HG02870 (cell line): Measurements from ENCODE around the gene AKT1.

Experiments used
- ATAC-seq: cut with Tn5 transposase; IDR thresholded peaks from one replicate; pipeline ENCODE4 v1.9.1; 2021; ENCODE audit warnings: mild to moderate bottlenecking, moderate library complexity; ENCODE audit not compliant: unreplicated experiment

AKT1 gene

GRCh38 chr14:104773505-104774452 lies 21.8 kb downstream of the AKT1 start:
- ATAC-seq, result no peak

- no peak for ATAC-seq
These were observed 22.6 kb downstream of the AKT1 start for GRCh38 chr14:104772707-104773504.

GRCh38 chr14:104771918-104772706 lies 23.4 kb downstream of the AKT1 start:
- ATAC-seq, result no peak

- ATAC-seq, result no peak
These were observed 24.2 kb downstream of the AKT1 start for GRCh38 chr14:104771374-104771773.

- no peak for ATAC-seq
These were observed 24.7 kb downstream of the AKT1 start for GRCh38 chr14:104770851-104771272.

GRCh38 chr14:104770072-104770579 lies 25.4 kb downstream of the AKT1 start:
- no peak for ATAC-seq

- no peak for ATAC-seq
These were observed 26.1 kb downstream of the AKT1 start for GRCh38 chr14:104769324-104770071.

- ATAC-seq, result no peak
These were observed 26.9 kb downstream of the AKT1 start for GRCh38 chr14:104768437-104769323.

GRCh38 chr14:104767634-104767918 lies 28.0 kb downstream of the AKT1 start:
- no peak for ATAC-seq

- ATAC-seq, result no peak
These were observed 28.5 kb downstream of the AKT1 start for GRCh38 chr14:104766863-104767633.

GRCh38 chr14:104766256-104766862 lies 29.2 kb downstream of the AKT1 start:
- ATAC-seq, result no peak

GRCh38 chr14:104765517-104765916 lies 30.0 kb downstream of the AKT1 start:
- no peak for ATAC-seq

- no peak for ATAC-seq
These were observed 36.3 kb downstream of the AKT1 start for GRCh38 chr14:104758981-104759969.

GRCh38 chr14:104757681-104758392 lies 37.7 kb downstream of the AKT1 start:
- ATAC-seq, result no peak

GRCh38 chr14:104757238-104757585 lies 38.3 kb downstream of the AKT1 start:
- ATAC-seq, result no peak

- ATAC-seq, result no peak
These were observed 38.9 kb downstream of the AKT1 start for GRCh38 chr14:104756477-104757237.
